ENCODE measurements around the gene EXOC3.
A peak's percentile ranks its signal among the peaks of the same experiment; 100 is the strongest.

The EXOC3 gene

GRCh38 chr5:488241-488640 lies 45.3 kb downstream of the EXOC3 start:
- Histone ChIP-seq H3K4me1 (ENCODE audit: insufficient read depth, poor library complexity, severe bottlenecking) (no peaks in the 10 kb centered on the region), H3K4me3 (ENCODE audit: severe bottlenecking) (no peak overlapping the region), H3K36me3 (ENCODE audit: low read depth) (no peaks in the 10 kb centered on the region), H3K9me3 (ENCODE audit: severe bottlenecking) (no peaks in the 10 kb centered on the region), H3K27ac (ENCODE audit: poor library complexity, severe bottlenecking) (no peak overlapping the region), H3K27me3 (ENCODE audit: insufficient read depth, poor library complexity, severe bottlenecking) (peaks cover 28% of the 10 kb centered on the region)
- TF ChIP-seq, protein P1, sequence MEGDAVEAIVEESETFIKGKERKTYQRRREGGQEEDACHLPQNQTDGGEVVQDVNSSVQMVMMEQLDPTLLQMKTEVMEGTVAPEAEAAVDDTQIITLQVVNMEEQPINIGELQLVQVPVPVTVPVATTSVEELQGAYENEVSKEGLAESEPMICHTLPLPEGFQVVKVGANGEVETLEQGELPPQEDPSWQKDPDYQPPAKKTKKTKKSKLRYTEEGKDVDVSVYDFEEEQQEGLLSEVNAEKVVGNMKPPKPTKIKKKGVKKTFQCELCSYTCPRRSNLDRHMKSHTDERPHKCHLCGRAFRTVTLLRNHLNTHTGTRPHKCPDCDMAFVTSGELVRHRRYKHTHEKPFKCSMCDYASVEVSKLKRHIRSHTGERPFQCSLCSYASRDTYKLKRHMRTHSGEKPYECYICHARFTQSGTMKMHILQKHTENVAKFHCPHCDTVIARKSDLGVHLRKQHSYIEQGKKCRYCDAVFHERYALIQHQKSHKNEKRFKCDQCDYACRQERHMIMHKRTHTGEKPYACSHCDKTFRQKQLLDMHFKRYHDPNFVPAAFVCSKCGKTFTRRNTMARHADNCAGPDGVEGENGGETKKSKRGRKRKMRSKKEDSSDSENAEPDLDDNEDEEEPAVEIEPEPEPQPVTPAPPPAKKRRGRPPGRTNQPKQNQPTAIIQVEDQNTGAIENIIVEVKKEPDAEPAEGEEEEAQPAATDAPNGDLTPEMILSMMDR (IDR thresholded peaks at IDR 0.05; ENCODE audit: poor library complexity, severe bottlenecking): no peak
- ATAC-seq (ENCODE audit: low read depth) (no peak), DNase-seq (ENCODE audit: low spot score) (no peak)

- TF ChIP-seq, protein P1 (IDR thresholded peaks at IDR 0.05; ENCODE audit: poor library complexity, severe bottlenecking): no peak
- H3K4me1 ChIP-seq (ENCODE audit: insufficient read depth, poor library complexity, severe bottlenecking): no peaks in the 10 kb centered on the region
- no peak overlapping the region for H3K4me3 ChIP-seq (ENCODE audit: severe bottlenecking)
- ATAC-seq (ENCODE audit: low read depth): no peak
- DNase-seq (ENCODE audit: low spot score): no peak
- H3K9me3 ChIP-seq (ENCODE audit: severe bottlenecking): no peaks in the 10 kb centered on the region
- no peak overlapping the region for H3K27ac ChIP-seq (ENCODE audit: poor library complexity, severe bottlenecking)
- H3K36me3 ChIP-seq (ENCODE audit: low read depth): no peaks in the 10 kb centered on the region
- peaks cover 36% of the 10 kb centered on the region for H3K27me3 ChIP-seq (ENCODE audit: insufficient read depth, poor library complexity, severe bottlenecking)
Observed at GRCh38 chr5:488744-489688, 46.0 kb downstream of the EXOC3 start.

DNA sequence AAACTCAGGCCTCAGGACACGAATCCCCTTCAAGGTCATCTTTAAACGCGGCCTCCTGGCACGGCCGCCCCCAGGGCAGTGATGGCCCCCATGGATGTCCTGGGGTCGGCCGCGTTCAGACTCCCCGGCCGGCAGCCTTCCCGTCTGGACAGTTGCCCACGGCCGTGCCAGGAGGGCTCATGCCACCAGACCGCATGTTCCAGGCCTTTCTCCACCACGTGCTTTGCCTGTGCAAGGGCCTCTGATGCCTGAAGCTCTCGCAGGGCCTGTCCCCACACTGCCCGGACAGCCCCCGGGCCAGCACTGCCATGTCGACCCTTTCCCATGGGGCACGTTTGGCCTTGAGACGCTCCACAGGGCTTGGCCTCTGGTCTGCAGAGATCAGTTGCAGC lies 46.7 kb downstream of the EXOC3 start:
- H3K27ac ChIP-seq (ENCODE audit: poor library complexity, severe bottlenecking): no peak overlapping the region
- H3K36me3 ChIP-seq (ENCODE audit: low read depth): no peaks in the 10 kb centered on the region
- H3K4me1 ChIP-seq (ENCODE audit: insufficient read depth, poor library complexity, severe bottlenecking): no peaks in the 10 kb centered on the region
- peaks cover 42% of the 10 kb centered on the region for H3K27me3 ChIP-seq (ENCODE audit: insufficient read depth, poor library complexity, severe bottlenecking)
- ATAC-seq (ENCODE audit: low read depth): no peak
- no peaks in the 10 kb centered on the region for H3K9me3 ChIP-seq (ENCODE audit: severe bottlenecking)
- TF ChIP-seq, protein P1 (IDR thresholded peaks at IDR 0.05; ENCODE audit: poor library complexity, severe bottlenecking): no peak
- DNase-seq (ENCODE audit: low spot score): no peak
- no peak overlapping the region for H3K4me3 ChIP-seq (ENCODE audit: severe bottlenecking)

DNA sequence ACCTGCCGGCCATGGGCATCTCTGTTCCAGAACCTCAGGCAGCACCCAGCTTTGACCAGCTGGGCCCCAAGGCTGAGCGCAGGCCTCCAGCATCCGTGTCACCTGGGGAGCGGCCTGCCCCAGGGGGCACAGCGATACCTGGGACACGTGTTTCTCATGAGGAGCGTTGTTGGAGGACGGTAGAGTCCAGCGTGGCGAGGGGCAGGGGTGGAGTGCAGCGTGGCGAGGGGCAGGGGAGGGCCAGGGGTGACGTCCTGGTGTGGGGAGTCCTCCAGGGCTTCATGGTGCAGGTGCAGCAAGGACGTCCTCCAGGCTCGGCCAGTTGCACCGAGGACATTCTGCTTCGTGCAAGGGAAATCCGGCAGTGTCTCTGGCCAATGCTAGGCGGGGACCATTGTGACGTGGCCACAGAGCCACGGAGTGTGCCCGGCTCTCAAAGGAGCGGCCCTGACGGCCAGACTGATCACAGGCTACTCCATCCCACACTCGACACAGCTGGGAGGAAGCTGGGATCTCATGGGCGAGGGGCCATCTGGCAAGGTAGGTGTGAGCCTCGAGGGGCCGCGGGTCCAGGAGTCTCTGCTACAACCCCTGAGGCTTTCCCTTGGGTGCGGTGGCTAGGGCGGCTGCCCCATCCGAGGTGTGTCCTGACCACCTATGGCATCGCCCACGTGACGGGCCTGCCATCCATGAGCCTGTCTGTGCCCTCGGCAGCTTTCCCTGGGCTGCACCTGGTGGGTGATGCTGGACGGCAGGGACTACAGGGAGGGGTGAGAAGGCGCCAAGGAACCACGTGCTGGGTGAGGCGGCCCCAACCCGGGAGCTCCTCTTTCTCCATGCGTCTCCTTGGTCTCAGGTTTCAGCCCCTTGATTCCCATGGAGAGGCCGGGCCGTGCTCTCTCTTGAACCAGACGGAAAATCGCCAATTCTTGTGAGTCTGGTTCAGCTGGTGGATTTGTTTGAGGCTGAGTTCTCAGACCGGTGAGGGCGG lies 47.4 kb downstream of the EXOC3 start:
- Histone ChIP-seq H3K9me3 (ENCODE audit: severe bottlenecking) (no peaks in the 10 kb centered on the region), H3K36me3 (ENCODE audit: low read depth) (no peaks in the 10 kb centered on the region), H3K4me3 (ENCODE audit: severe bottlenecking) (no peak overlapping the region), H3K27ac (ENCODE audit: poor library complexity, severe bottlenecking) (no peak overlapping the region), H3K4me1 (ENCODE audit: insufficient read depth, poor library complexity, severe bottlenecking) (no peaks in the 10 kb centered on the region), H3K27me3 (ENCODE audit: insufficient read depth, poor library complexity, severe bottlenecking) (peaks cover 35% of the 10 kb centered on the region)
- DNase-seq (ENCODE audit: low spot score) (no peak), ATAC-seq (ENCODE audit: low read depth) (0 out of 3 replicates have a peak, but pooled peaks have one; percentile 2)
- TF ChIP-seq, protein P1 (IDR thresholded peaks at IDR 0.05; ENCODE audit: poor library complexity, severe bottlenecking): no peak
